G401 (cell line): ENCODE measurements around the gene SH3TC1. TPM values are rescaled to one million over a fixed set of nuclear protein-coding genes. Genes with fewer than 3 reads are reported as not detected.

Source experiments
- DNase-seq: peaks from one replicate; pipeline ENCODE4 v3.0.0-alpha.2; 2015; ENCODE audit warnings: low spot score
- in situ Hi-C: cut with HindIII; loops from 2 replicates; pipeline ENCODE4 v1.10.0; 2016; ENCODE audit warnings: low sequenced_read_pairs, mixed read lengths
- total RNA-seq: library from RNA; depleted of rRNA; stranded (reverse); fragments of >200 nt; shearing (Covaris generic); gene quantifications from 2 replicates; pipeline ENCODE4 v1.2.3, GENCODE V29; 2014

The SH3TC1 gene
- total RNA-seq, 1 experiment from 2014 or later, result not detected

- DNase-seq, result no peak
These were observed 49.0 kb downstream of the SH3TC1 start for GRCh38 chr4:8248091-8248490.

GRCh38 chr4:8250227-8250626 is 51.1 kb downstream of the SH3TC1 start:
- in situ Hi-C loops, result no loop called here
- no peak for DNase-seq

More at GRCh38 chr4:8248091-8248490, 49.0 kb downstream of the SH3TC1 start:
- in situ Hi-C loops, result no loop called here

- in situ Hi-C loops, result no loop called here
- DNase-seq, result no peak
These were observed 51.5 kb downstream of the SH3TC1 start for GRCh38 chr4:8250637-8251036.

- DNase-seq, result no peak
- in situ Hi-C loops, result no loop called here
These were observed 52.2 kb downstream of the SH3TC1 start for GRCh38 chr4:8251110-8251883.

- no peak for DNase-seq
These were observed 53.4 kb downstream of the SH3TC1 start for GRCh38 chr4:8252301-8253173.

GRCh38 chr4:8254076-8254475 is 55.0 kb downstream of the SH3TC1 start:
- in situ Hi-C loops, result no loop called here
- no peak for DNase-seq

More at GRCh38 chr4:8252301-8253173, 53.4 kb downstream of the SH3TC1 start:
- in situ Hi-C loops, result no loop called here

GRCh38 chr4:8255698-8256441 is 56.8 kb downstream of the SH3TC1 start:
- no peak for DNase-seq

GRCh38 chr4:8257854-8258253 is 58.8 kb downstream of the SH3TC1 start:
- in situ Hi-C loops, result no loop called here
- no peak for DNase-seq

More at GRCh38 chr4:8255698-8256441, 56.8 kb downstream of the SH3TC1 start:
- in situ Hi-C loops, result no loop called here

GRCh38 chr4:8258552-8259212 is 59.6 kb downstream of the SH3TC1 start:
- in situ Hi-C loops, result no loop called here
- no peak for DNase-seq

- DNase-seq, result no peak
- in situ Hi-C loops, result no loop called here
These were observed 60.8 kb downstream of the SH3TC1 start for GRCh38 chr4:8259743-8260430.

GRCh38 chr4:8260656-8261111 is 61.6 kb downstream of the SH3TC1 start:
- in situ Hi-C loops, result no loop called here
- no peak for DNase-seq

- no peak for DNase-seq
- in situ Hi-C loops, result no loop called here
These were observed 62.9 kb downstream of the SH3TC1 start for GRCh38 chr4:8261851-8262535.

- no peak for DNase-seq
These were observed 63.7 kb downstream of the SH3TC1 start for GRCh38 chr4:8262637-8263322.

GRCh38 chr4:8263397-8263796 is 64.3 kb downstream of the SH3TC1 start:
- in situ Hi-C loops, result no loop called here
- no peak for DNase-seq

More at GRCh38 chr4:8262637-8263322, 63.7 kb downstream of the SH3TC1 start:
- in situ Hi-C loops, result no loop called here

GRCh38 chr4:8264106-8264505 is 65.0 kb downstream of the SH3TC1 start:
- no peak for DNase-seq
- in situ Hi-C loops, result no loop called here

- in situ Hi-C loops, result no loop called here
- DNase-seq, result no peak
These were observed 66.3 kb downstream of the SH3TC1 start for GRCh38 chr4:8265171-8265929.

GRCh38 chr4:8266088-8266487 is 67.0 kb downstream of the SH3TC1 start:
- in situ Hi-C loops, result no loop called here
- DNase-seq, result no peak
